HG03066 (cell line): ENCODE results near the gene RAB1B.

Source experiments
- ATAC-seq: cut with Tn5 transposase; IDR thresholded peaks from one replicate; pipeline ENCODE4 v1.9.1; 2021; ENCODE audit warnings: low read depth; ENCODE audit not compliant: unreplicated experiment

RAB1B gene

GRCh38 chr11:66268244-66268951 lies at the start of gene RAB1B:
TSS of gene RAB1B (plus strand) at chr11:66268639. CDS start at chr11:66268680, 41 bp downstream.
- peak; percentile 69 for ATAC-seq

DNA sequence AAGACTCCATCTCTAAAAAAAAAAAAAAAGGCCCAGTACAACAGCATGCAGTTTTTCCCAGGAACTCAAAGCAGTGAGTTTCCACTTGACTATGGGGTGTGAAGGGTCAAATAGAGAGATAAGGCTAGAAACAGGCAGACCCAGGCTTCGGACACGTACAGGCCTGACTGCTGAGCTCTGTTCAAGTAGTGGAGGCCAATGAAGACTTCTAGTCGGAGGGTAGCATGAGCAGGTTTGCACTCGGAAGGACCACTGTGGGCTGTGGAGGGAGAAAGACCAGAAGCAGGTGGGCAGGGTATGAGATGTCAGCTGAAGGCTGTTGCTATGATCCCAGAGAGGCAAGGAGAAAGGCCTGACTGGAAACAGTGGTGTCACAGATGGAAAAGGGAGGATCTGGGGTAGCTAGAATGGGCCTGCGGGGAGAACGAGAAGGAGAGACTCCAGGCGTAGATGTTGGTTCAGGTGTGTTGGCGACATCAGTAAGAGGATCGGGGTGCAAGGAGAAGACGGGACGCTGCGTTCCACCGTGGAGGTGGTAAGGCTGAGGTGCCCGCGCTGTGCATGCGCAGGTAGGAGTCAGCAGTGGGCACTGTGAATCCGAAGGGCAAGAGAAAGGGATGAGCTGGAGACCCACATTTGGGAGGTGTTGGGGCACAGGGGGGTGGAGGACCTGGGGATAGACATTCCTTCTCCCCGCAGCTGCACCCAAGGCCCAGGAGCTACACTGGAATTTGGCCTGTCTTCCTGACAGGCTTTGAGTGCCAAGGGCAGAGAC lies 49.4 kb upstream of the RAB1B start:
- ATAC-seq: no peak

- ATAC-seq: no peak
Observed at GRCh38 chr11:66219846-66220565, 48.4 kb upstream of the RAB1B start.

GRCh38 chr11:66220566-66220935 lies 47.9 kb upstream of the RAB1B start:
- ATAC-seq: no peak

DNA sequence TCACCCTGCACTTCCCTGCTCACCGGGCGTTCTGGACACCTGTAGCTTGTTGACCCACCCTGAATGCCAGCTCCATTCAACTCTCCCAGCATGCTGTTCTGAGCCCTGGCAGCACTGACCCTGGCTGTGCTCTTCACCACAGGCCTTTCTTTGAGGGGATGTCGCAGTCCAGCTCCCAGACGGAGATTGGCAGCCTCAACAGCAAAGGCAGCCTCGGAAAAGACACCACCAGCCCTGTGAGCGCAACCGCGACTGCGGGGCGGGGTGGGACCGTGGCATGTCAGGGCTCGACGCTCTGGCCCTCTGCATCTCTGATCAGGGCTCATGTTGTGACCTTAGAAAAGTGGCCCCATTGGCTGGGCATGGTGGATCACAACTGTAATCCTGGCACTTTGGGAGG lies 47.4 kb upstream of the RAB1B start:
- no peak for ATAC-seq

DNA sequence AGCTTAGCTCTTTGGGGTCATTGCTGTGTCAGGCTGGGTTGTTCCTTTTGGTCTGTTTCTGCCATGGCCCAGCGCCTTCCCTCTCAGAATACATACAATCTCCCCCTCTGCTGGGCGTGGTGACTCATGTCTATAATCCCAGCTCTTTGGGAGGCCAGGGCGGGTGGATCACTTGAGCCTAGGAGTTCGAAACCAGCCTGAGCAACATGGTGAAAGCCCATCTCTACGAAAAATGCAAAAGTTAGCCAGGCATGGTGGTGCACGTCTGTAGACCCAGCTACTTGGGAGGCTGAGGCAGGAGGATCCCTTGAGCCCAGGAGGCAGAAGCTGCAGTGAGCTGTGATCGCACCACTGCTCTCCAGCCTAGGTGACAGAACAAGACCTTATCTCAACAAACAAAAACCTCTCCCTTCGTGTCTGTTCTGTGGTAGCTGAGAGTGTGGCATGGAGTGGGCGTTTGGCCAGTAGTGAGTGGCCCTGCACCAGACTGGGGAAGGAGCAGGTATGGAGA lies 46.7 kb upstream of the RAB1B start:
- ATAC-seq: no peak

DNA sequence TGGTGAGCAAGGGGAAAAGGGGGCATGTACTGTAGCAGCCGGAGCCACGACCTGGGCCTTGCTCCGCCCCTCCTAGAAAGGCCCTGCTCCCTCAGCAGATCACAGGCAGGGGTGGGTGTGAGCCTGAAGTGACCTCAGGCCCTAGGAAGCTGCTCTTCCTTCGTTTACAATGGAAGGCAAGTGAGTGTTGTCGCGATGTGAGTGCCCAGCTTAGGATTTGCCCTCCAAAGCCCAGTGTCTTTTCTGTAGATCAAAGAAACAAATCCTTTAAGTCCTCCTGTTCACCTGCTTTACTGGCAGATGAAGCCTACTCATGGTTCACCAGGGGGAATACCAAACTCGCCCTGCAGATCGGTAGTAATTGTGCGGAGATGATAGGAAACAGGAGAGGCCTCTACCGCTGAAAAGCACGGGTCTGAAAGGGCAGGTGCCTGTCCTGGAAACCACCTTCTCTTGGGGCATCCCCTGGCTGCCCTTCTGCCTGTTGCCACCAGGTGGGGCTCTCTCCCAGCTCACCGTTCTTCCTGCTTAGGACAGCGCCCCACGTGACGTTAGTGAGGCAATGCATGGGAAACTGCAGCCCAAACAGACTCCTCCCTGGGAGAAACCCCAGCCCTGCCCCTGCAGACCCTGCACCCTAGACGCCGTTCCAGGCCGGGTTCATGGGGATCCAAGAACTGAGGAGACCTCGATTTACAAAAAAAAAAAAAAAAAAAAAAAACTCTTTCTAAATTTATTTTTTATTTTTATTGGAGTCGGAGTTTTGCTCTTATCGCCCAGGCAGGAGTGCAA lies 45.9 kb upstream of the RAB1B start:
- no peak for ATAC-seq

- no peak for ATAC-seq
Observed at GRCh38 chr11:66224226-66224855, 44.1 kb upstream of the RAB1B start.

- ATAC-seq: no peak
Observed at GRCh38 chr11:66225066-66225465, 43.4 kb upstream of the RAB1B start.

- ATAC-seq: no peak
Observed at GRCh38 chr11:66226101-66226500, 42.3 kb upstream of the RAB1B start.

- ATAC-seq: no peak
Observed at GRCh38 chr11:66227700-66228099, 40.7 kb upstream of the RAB1B start.

DNA sequence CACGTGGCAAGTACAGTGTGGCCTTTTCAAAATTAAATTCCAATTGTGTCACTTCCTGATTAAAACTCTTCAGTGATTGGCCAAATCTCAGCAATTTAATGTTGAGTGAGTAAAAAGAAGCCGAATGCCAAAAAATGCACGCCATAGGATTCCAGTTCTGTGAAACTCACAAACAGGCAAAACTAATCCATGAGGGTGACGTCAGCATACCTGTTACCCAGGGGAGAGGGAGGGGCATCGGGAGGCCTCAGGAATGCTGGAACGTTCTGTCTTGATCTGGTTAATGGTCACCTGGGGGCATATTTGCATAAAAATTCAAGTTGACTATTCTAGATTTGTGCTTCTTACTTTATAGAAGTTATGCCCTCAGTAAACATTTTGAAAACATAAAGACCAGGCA lies 39.9 kb upstream of the RAB1B start:
- no peak for ATAC-seq

- ATAC-seq: no peak
Observed at GRCh38 chr11:66230156-66230555, 38.3 kb upstream of the RAB1B start.

DNA sequence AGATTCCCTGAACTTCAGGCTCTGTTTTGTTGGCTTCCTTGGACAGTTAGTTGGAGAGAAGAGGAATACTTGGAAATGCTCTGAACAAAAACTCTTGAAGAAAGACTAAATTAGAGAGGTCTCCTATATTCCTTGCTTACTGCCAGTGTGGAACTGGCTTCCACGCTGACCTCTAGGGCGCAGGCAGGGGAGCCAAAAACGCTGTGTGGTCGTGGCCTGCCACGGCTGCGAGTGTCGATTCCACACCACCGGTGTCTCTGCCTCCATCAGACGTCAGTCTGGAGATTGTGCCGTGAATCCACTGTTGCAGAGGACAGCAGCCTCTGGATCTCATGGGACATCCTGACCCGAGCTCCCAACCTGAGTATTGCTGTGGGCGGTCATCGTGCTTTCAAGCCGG lies 37.5 kb upstream of the RAB1B start:
- no peak for ATAC-seq

GRCh38 chr11:66231561-66231960 lies 36.9 kb upstream of the RAB1B start:
- ATAC-seq: no peak

GRCh38 chr11:66232769-66233168 lies 35.7 kb upstream of the RAB1B start:
- ATAC-seq: no peak

- no peak for ATAC-seq
Observed at GRCh38 chr11:66233301-66233700, 35.1 kb upstream of the RAB1B start.

- no peak for ATAC-seq
Observed at GRCh38 chr11:66235141-66235540, 33.3 kb upstream of the RAB1B start.

GRCh38 chr11:66237867-66238266 lies 30.6 kb upstream of the RAB1B start:
- no peak for ATAC-seq

DNA sequence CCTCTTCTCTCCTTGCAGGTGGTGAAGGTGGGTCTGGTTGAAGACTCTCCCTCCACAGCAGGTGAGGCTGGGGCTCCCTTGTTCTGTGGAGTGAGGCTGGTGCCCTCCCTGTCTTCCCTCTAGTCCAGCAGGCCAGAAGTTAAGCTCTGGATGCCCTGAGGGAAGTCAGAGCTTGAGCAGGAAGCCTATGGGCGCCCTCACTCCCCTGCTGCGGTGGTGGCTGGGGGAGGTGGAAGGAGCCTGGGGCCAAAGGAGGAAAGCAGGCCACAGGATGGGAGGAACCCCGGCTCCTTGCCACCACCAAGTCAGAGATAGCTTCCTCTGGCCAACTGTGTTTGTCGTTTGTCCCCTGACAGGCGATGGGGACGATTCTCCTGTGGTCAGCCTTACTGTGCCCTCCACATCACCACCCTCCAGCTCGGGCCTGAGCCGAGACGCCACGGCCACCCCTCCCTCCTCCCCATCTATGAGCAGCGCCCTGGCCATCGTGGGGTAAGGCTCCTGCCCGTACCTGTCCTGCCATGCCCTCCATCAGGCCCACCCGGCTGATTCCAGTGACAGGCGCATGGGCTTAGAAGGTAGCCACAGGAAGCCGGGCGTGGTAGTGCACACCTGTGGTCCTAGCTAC lies 29.5 kb upstream of the RAB1B start:
- no peak for ATAC-seq
